K562 (cell line): ENCODE results near the gene KCNJ13. TPM values are rescaled to one million over a fixed set of nuclear protein-coding genes. Genes with fewer than 3 reads are reported as not detected.

ENCODE experiments used
- ATAC-seq: fragments of 200-7000 bp; cut with Tn5 transposase; 3 replicates; pipeline ENCODE4 v1.9.1; 2020; ENCODE audit warnings: moderate library complexity
- BruUV-seq: library from RNA; stranded (reverse); fragments of 400-500 nt; replicated peaks from 2 replicates; lab custom pipeline; 2021; lab: Mats Ljungman, UMichigan
- CTCF ChIA-PET: fragments of 300-600 bp; formaldehyde crosslinking; extraction: SDS; loops from one replicate; lab custom pipeline; 2021; ENCODE audit warnings: low intra/inter-chr PET ratio; lab: Yijun Ruan, JAX
- POLR2A ChIA-PET: fragments of 300-600, 350-650 bp; sonication (Branson Sonifier 250); formaldehyde crosslinking; extraction: SDS; loops from one replicate; lab custom pipeline; 2021; ENCODE audit warnings: antibody characterized with exemption, inconsistent platforms; lab: Yijun Ruan, JAX
- DNase-seq, 4 experiments: peaks; one replicate each; pipeline versions ENCODE4 v3.0.0 to v3.0.0-alpha.2; 2011 to 2018; ENCODE audit warnings: low spot score in 3 of 4, mixed read lengths in 3 of 4; ENCODE audit errors: extremely low read depth in 1 of 4
- FAIRE-seq: peaks from 2 replicates; lab custom pipeline; 2011; peaks lifted over from hg19 to GRCh38; lab: Jason Lieb, UNC
- H2AFZ ChIP-seq: 2 replicates; pipeline ENCODE4 v1.6.0; 2011; ENCODE audit warnings: low read depth, low read length, control low read depth, inconsistent platforms
- H3K27ac ChIP-seq: fragments of 200-600 bp; 3 replicates; pipeline ENCODE4 v1.8.0; 2011; ENCODE audit warnings: low read depth, mild to moderate bottlenecking, control low read depth, inconsistent platforms, low read length, moderate library complexity, mixed read lengths; ENCODE audit errors: extremely low read depth
- H3K27me3 ChIP-seq, 2 experiments: fragments of 300-600 bp in 1 of 2; 2 replicates in 1 of 2; 3 replicates in 1 of 2; pipeline versions ENCODE4 v1.6.0 to v1.8.0; 2011; ENCODE audit warnings: inconsistent platforms in 2 of 2, low read length in 2 of 2, mild to moderate bottlenecking in 1 of 2, mixed read lengths in 1 of 2, moderate library complexity in 1 of 2; ENCODE audit not compliant: control insufficient read depth in 2 of 2, insufficient read depth in 2 of 2
- H3K36me3 ChIP-seq: fragments of 300-600 bp; 3 replicates; pipeline ENCODE4 v1.8.0; 2011; ENCODE audit warnings: mild to moderate bottlenecking, low read length, inconsistent platforms; ENCODE audit not compliant: control insufficient read depth, insufficient read depth
- H3K4me1 ChIP-seq, 2 experiments: fragments of 200-600 bp in 1 of 2; replicated peaks in 1 of 2; 2 replicates in 1 of 2; 3 replicates in 1 of 2; pipeline versions ENCODE4 v1.5.1 to v1.8.0; 2011; ENCODE audit warnings: inconsistent platforms in 2 of 2, low read length in 2 of 2, mild to moderate bottlenecking in 1 of 2, mixed read lengths in 1 of 2, moderate library complexity in 1 of 2; ENCODE audit not compliant: control insufficient read depth in 2 of 2, insufficient read depth in 2 of 2
- H3K4me2 ChIP-seq: 2 replicates; pipeline ENCODE4 v1.6.1; 2011; ENCODE audit warnings: low read length, control low read depth, inconsistent platforms, mixed read lengths; ENCODE audit not compliant: insufficient read depth
- H3K4me3 ChIP-seq: fragments of 200-600 bp; sonication (generic), shearing (Covaris generic); 2 replicates; pipeline ENCODE4 v1.5.1; 2016; ENCODE audit warnings: control low read depth, inconsistent platforms
- H3K79me2 ChIP-seq: fragments of 200-600 bp; 3 replicates; pipeline ENCODE4 v1.8.0; 2011; ENCODE audit warnings: low read length, inconsistent platforms; ENCODE audit not compliant: control insufficient read depth, insufficient read depth
- H3K9ac ChIP-seq, 2 experiments: 2 replicates each; pipeline versions ENCODE4 v1.6.0 to v1.6.1; 2011; ENCODE audit warnings: low read depth in 2 of 2, low read length in 2 of 2, control low read depth in 1 of 2, inconsistent platforms in 1 of 2, mild to moderate bottlenecking in 1 of 2, mixed read lengths in 1 of 2; ENCODE audit not compliant: insufficient read depth in 1 of 2
- H3K9me1 ChIP-seq: one replicate; pipeline ENCODE4 v1.6.0; 2011; ENCODE audit warnings: inconsistent platforms, mild to moderate bottlenecking, low read length, moderate library complexity; ENCODE audit not compliant: control insufficient read depth, insufficient read depth
- H3K9me3 ChIP-seq: replicated peaks from 2 replicates; pipeline ENCODE4 v1.5.1; 2011; ENCODE audit warnings: low read depth, low read length, inconsistent platforms; ENCODE audit not compliant: control insufficient read depth, insufficient read depth
- H4K20me1 ChIP-seq: replicated peaks from 2 replicates; pipeline ENCODE4 v1.6.1; 2011; ENCODE audit warnings: low read length, inconsistent platforms, mixed read lengths; ENCODE audit not compliant: control insufficient read depth, insufficient read depth
- CBX8 ChIP-seq: fragments of 200-600 bp; sonication (generic); IDR thresholded peaks from 2 replicates; pipeline ENCODE4 v1.6.1; 2012; ENCODE audit warnings: borderline replicate concordance, mixed run types, low read depth, mild to moderate bottlenecking, moderate library complexity, mixed read lengths, low read length, control low read depth, inconsistent platforms; ENCODE audit not compliant: poor library complexity, severe bottlenecking; ENCODE audit errors: extremely low read depth
- GATAD2B ChIP-seq: fragments of 450-650 bp; IDR thresholded peaks from 2 replicates; pipeline ENCODE4 v1.6.1; 2017; ENCODE audit warnings: mild to moderate bottlenecking, borderline replicate concordance
- GTF2F1 ChIP-seq: IDR thresholded peaks from 2 replicates; pipeline ENCODE4 v1.6.1; 2011; ENCODE audit warnings: low read depth, low read length, improper control_type of control experiment
- HNRNPH1 ChIP-seq: fragments of 200-400 bp; formaldehyde crosslinking; optimal IDR thresholded peaks from 2 replicates; pipeline ENCODE3; 2017; ENCODE audit warnings: low read depth, mild to moderate bottlenecking, low read length, moderate library complexity
- KLF10 ChIP-seq: fragments of 250-450 bp; sonication (Bioruptor Pico); IDR thresholded peaks from 2 replicates; pipeline ENCODE4 v1.6.1; 2021; ENCODE audit warnings: matching md5 sums
- LEF1 ChIP-seq: fragments of 450-650 bp; IDR thresholded peaks from 2 replicates; pipeline ENCODE4 v1.6.1; 2016; ENCODE audit warnings: mild to moderate bottlenecking
- NFE2L1 ChIP-seq: fragments of 450-650 bp; IDR thresholded peaks from 2 replicates; pipeline ENCODE4 v1.6.1; 2016; ENCODE audit warnings: missing genetic modification characterization, low read depth, mild to moderate bottlenecking, missing compliant biosample characterization, moderate library complexity, borderline replicate concordance
- RBM22 ChIP-seq: fragments of 200-400 bp; formaldehyde crosslinking; IDR thresholded peaks from 2 replicates; pipeline ENCODE4 v1.6.1; 2018; ENCODE audit warnings: low read length, low read depth; ENCODE audit not compliant: poor library complexity, severe bottlenecking
- WGBS: fragments of 100-300 bp; shearing (Covaris generic); methylation state at CpG from one replicate; pipeline ENCODE4 v1.1.6; 2016; ENCODE audit warnings: low coverage, mixed read lengths; ENCODE audit not compliant: insufficient coverage; ENCODE audit errors: missing lambda C conversion rate; 5-methylcytosine and 5-hydroxymethylcytosine counted together
- in situ Hi-C: fragments of 300-500 bp; cut with MboI; formaldehyde crosslinking; loops from 4 replicates; pipeline ENCODE4 v1.15.0; 2018; ENCODE audit warnings: inconsistent platforms, mixed read lengths
- intact Hi-C: fragments of 100-400 bp; cut with micrococcal nuclease; formaldehyde crosslinking; loops from 2 replicates; pipeline ENCODE4 v1.14.2; 2022
- polyA plus RNA-seq, 8 experiments: library from polyadenylated mRNA; depleted of rRNA in 4 of 8; stranded (reverse) in 5 of 8; unstranded in 3 of 8; fragments of >200 nt; fragmentation: Nextera tagmentation in 2 of 8; fragmentation: Illumina TruSeq in 1 of 8; extraction: Ambion mirVana in 2 of 8; extraction: Trizol in 1 of 8; gene quantifications; 2 replicates each; pipeline versions ENCODE4 v1.2.1 to v1.2.3, GENCODE V29; 2011 to 2014; ENCODE audit warnings: inconsistent platforms in 1 of 8, missing spikeins in 1 of 8
- total RNA-seq, 7 experiments: library from RNA; depleted of rRNA in 6 of 7; stranded (reverse); fragments of >200 nt in 6 of 7; fragmentation: Illumina TruSeq in 2 of 7; extraction: Trizol in 2 of 7; gene quantifications; 2 replicates each; pipeline versions ENCODE4 v1.2.1 to v1.2.3, GENCODE V29; 2011 to 2021; ENCODE audit warnings: low replicate concordance in 1 of 7
- TF ChIP-seq, protein P1 (sequence below): fragments of 450-650 bp; conservative IDR thresholded peaks from 2 replicates; pipeline ENCODE4 v1.6.1; 2016; ENCODE audit warnings: missing genetic modification characterization, low read depth, mild to moderate bottlenecking, control low read depth, missing compliant biosample characterization
- TF ChIP-seq, protein P2 (sequence below): sonication (generic); formaldehyde crosslinking; IDR thresholded peaks from 2 replicates; pipeline ENCODE4 v1.8.1; 2023; ENCODE audit warnings: mild to moderate bottlenecking, missing genetic modification reagents
- TF ChIP-seq, protein P3 (sequence below): fragments of 450-650 bp; formaldehyde crosslinking; IDR thresholded peaks from 2 replicates; pipeline ENCODE4 v1.4.0; 2022; ENCODE audit warnings: missing genetic modification characterization
- TF ChIP-seq, protein P4 (sequence below), 2 experiments: fragments of 150-350 bp in 1 of 2; IDR thresholded peaks; 2 replicates each; pipeline ENCODE4 v1.6.1; 2012 to 2016; ENCODE audit warnings: low read depth in 2 of 2, low read length in 2 of 2, mild to moderate bottlenecking in 1 of 2, moderate library complexity in 1 of 2

Gene KCNJ13
- total and polyA plus RNA-seq, 9 of the 15 experiments (the other 6 are each of a cell fraction or from before 2014, with no cell fraction given) = 0.45 TPM; not detected in 8

DNA sequence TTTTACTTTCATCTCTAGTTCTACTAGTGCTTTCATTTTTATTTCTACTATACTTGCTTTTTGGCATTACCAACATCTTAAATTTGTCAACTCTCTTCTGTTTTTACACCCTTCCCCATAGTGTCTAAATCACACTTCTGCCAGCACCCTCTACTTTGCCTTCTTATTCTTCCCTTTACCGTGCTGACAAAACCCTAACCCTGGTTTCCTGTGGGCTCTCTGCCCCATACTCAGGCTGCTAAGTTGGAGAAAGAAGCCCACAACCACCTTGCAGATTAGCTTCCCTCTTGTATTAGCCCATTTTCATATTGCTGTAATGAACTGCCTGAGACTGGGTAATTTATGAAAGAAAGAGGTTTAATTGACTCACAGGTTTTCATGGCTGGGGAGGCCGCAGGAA is 54.5 kb downstream of the KCNJ13 start:
- CTCF ChIA-PET = no interaction called here
- intact Hi-C loops = no loop called here
- Histone ChIP-seq H3K4me2 (no peak overlapping the region), H3K27ac (no peak overlapping the region), H3K9me3 (no peaks in the 10 kb centered on the region), H3K9me1 (peaks cover 2% of the 10 kb centered on the region), H3K36me3 (peaks cover 68% of the 10 kb centered on the region), H3K4me1 (no peaks in the 10 kb centered on the region), H2AFZ (no peak overlapping the region), H3K4me3 (no peak overlapping the region), H4K20me1 (no peaks in the 10 kb centered on the region), H3K79me2 (peaks cover 66% of the 10 kb centered on the region), H3K9ac (no peak overlapping the region), H3K27me3 (no peaks in the 10 kb centered on the region)
- no peak for ATAC-seq
- FAIRE-seq = no peak
- in situ Hi-C loops = no loop called here
- BruUV-seq = no TSS peak
- no peak for DNase-seq
- POLR2A ChIA-PET = interaction anchor here (1.2 kb wide), 1 partner anchor 9 kb away, joined by 3 read pairs; no protein-coding TSS in a partner anchor
- WGBS = 100% methylated on average over 2 of the region's 2 CpGs
- TF ChIP-seq GATAD2B = no peak
- TF ChIP-seq HNRNPH1 = no peak
- no peak for TF ChIP-seq RBM22
- TF ChIP-seq LEF1 = no peak
- TF ChIP-seq, protein P1, sequence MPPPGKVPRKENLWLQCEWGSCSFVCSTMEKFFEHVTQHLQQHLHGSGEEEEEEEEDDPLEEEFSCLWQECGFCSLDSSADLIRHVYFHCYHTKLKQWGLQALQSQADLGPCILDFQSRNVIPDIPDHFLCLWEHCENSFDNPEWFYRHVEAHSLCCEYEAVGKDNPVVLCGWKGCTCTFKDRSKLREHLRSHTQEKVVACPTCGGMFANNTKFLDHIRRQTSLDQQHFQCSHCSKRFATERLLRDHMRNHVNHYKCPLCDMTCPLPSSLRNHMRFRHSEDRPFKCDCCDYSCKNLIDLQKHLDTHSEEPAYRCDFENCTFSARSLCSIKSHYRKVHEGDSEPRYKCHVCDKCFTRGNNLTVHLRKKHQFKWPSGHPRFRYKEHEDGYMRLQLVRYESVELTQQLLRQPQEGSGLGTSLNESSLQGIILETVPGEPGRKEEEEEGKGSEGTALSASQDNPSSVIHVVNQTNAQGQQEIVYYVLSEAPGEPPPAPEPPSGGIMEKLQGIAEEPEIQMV (tag) = no peak
- TF ChIP-seq CBX8 = no peak
- TF ChIP-seq, protein P2, sequence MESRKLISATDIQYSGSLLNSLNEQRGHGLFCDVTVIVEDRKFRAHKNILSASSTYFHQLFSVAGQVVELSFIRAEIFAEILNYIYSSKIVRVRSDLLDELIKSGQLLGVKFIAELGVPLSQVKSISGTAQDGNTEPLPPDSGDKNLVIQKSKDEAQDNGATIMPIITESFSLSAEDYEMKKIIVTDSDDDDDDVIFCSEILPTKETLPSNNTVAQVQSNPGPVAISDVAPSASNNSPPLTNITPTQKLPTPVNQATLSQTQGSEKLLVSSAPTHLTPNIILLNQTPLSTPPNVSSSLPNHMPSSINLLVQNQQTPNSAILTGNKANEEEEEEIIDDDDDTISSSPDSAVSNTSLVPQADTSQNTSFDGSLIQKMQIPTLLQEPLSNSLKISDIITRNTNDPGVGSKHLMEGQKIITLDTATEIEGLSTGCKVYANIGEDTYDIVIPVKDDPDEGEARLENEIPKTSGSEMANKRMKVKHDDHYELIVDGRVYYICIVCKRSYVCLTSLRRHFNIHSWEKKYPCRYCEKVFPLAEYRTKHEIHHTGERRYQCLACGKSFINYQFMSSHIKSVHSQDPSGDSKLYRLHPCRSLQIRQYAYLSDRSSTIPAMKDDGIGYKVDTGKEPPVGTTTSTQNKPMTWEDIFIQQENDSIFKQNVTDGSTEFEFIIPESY (CRISPR knock-in tag) = no peak
- no peak for TF ChIP-seq KLF10
- TF ChIP-seq GTF2F1 = no peak
- TF ChIP-seq, protein P3, sequence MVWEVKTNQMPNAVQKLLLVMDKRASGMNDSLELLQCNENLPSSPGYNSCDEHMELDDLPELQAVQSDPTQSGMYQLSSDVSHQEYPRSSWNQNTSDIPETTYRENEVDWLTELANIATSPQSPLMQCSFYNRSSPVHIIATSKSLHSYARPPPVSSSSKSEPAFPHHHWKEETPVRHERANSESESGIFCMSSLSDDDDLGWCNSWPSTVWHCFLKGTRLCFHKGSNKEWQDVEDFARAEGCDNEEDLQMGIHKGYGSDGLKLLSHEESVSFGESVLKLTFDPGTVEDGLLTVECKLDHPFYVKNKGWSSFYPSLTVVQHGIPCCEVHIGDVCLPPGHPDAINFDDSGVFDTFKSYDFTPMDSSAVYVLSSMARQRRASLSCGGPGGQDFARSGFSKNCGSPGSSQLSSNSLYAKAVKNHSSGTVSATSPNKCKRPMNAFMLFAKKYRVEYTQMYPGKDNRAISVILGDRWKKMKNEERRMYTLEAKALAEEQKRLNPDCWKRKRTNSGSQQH (CRISPR knock-in tag) = no peak
- TF ChIP-seq NFE2L1 (tag) = no peak
- TF ChIP-seq, protein P4, sequence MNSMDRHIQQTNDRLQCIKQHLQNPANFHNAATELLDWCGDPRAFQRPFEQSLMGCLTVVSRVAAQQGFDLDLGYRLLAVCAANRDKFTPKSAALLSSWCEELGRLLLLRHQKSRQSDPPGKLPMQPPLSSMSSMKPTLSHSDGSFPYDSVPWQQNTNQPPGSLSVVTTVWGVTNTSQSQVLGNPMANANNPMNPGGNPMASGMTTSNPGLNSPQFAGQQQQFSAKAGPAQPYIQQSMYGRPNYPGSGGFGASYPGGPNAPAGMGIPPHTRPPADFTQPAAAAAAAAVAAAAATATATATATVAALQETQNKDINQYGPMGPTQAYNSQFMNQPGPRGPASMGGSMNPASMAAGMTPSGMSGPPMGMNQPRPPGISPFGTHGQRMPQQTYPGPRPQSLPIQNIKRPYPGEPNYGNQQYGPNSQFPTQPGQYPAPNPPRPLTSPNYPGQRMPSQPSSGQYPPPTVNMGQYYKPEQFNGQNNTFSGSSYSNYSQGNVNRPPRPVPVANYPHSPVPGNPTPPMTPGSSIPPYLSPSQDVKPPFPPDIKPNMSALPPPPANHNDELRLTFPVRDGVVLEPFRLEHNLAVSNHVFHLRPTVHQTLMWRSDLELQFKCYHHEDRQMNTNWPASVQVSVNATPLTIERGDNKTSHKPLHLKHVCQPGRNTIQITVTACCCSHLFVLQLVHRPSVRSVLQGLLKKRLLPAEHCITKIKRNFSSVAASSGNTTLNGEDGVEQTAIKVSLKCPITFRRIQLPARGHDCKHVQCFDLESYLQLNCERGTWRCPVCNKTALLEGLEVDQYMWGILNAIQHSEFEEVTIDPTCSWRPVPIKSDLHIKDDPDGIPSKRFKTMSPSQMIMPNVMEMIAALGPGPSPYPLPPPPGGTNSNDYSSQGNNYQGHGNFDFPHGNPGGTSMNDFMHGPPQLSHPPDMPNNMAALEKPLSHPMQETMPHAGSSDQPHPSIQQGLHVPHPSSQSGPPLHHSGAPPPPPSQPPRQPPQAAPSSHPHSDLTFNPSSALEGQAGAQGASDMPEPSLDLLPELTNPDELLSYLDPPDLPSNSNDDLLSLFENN (IDR thresholded peaks at IDR 0.05; ENCODE audit: low read depth in 2 of 2, low read length in 2 of 2) = no peak
